Gastrocnemius medialis (tissue), 4 donors: ENCODE data around the gene TRIO.

Experiments used
- CTCF ChIP-seq, 5 experiments: fragments of 450-650 bp in 3 of 5; fragments of 200-600 bp in 2 of 5; sonication (generic) in 2 of 5; IDR thresholded peaks in 4 of 5; conservative IDR thresholded peaks in 1 of 5; 1 replicate in 4 of 5; 2 replicates in 1 of 5; pipeline ENCODE4 v1.5.1; 2016 to 2019; ENCODE audit warnings: antibody characterized with exemption in 5 of 5, mild to moderate bottlenecking in 3 of 5, moderate library complexity in 3 of 5
- POLR2A ChIP-seq, 2 donors: fragments of 450-650 bp; IDR thresholded peaks; one replicate each; pipeline ENCODE4 v1.6.1; 2017; ENCODE audit warnings: antibody characterized with exemption in 2 of 2, mild to moderate bottlenecking in 2 of 2, moderate library complexity in 2 of 2

GRCh38 chr5:14301186-14301585 is 158.0 kb downstream of the TRIO start:
- TF ChIP-seq CTCF (IDR thresholded peaks at IDR 0.05 in 4 of 5, conservative IDR thresholded peaks at IDR 0.05 in 1 of 5) = no peak
- no peak for TF ChIP-seq POLR2A (IDR thresholded peaks at IDR 0.05)
